HL-60 (cell line): Measurements from ENCODE around the gene IFNLR1.
A peak's percentile ranks its signal among the peaks of the same experiment; 100 is the strongest.

ENCODE experiments used
- DNase-seq, 2 experiments: peaks; one replicate each; pipeline ENCODE4 v3.0.0-alpha.2; 2010 to 2020; ENCODE audit warnings: low read depth in 1 of 2, low spot score in 1 of 2
- H3K27ac ChIP-seq: fragments of 250-450 bp; sonication (Bioruptor Pico); replicated peaks from 2 replicates; pipeline ENCODE4 v1.5.1; 2020; ENCODE audit warnings: mild to moderate bottlenecking, moderate library complexity
- H3K27me3 ChIP-seq: fragments of 250-450 bp; sonication (Bioruptor Pico); 2 replicates; pipeline ENCODE4 v1.5.1; 2021; ENCODE audit warnings: mild to moderate bottlenecking, moderate library complexity; ENCODE audit not compliant: insufficient read depth, poor library complexity, severe bottlenecking
- H3K4me3 ChIP-seq: replicated peaks from 2 replicates; pipeline ENCODE4 v1.5.1; 2011; ENCODE audit warnings: mild to moderate bottlenecking, control low read depth, low read length; ENCODE audit not compliant: insufficient read depth
- GABPA ChIP-seq: IDR thresholded peaks from 2 replicates; pipeline ENCODE4 v1.6.1; 2012; ENCODE audit warnings: low read depth
- POLR2AphosphoS5 ChIP-seq: IDR thresholded peaks from 2 replicates; pipeline ENCODE4 v1.6.1; 2012; ENCODE audit warnings: low read depth
- SPI1 ChIP-seq: IDR thresholded peaks from 2 replicates; pipeline ENCODE4 v1.6.1; 2012; ENCODE audit warnings: low read depth, mild to moderate bottlenecking, borderline replicate concordance
- TF ChIP-seq, protein P1 (sequence below): IDR thresholded peaks from one replicate; pipeline ENCODE4 v1.5.1; 2011; ENCODE audit warnings: low read length, control low read depth, inconsistent platforms; ENCODE audit not compliant: insufficient read depth
- TF ChIP-seq, protein P2 (sequence below): IDR thresholded peaks from 2 replicates; pipeline ENCODE4 v1.6.1; 2012; ENCODE audit warnings: low read depth; ENCODE audit not compliant: insufficient replicate concordance

Gene IFNLR1

DNA sequence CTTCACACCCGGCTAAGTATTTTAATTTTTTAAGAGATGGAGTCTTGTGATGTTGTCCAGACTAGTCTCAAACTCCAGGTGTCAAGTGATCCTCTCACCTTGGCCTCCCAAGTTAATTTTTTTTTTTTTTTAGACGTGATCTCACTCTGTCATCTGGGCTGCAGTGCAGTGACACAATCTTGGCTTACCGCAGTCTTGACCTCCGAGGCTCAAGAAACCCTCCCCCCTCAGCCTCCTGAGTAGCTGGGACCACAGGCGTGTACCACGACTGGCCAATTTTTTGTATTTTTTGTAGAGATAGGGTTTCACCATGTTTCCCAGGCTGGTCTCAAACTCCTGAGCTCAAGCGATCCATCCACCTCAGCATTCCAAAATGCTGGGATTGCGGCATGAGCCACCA is 11.7 kb upstream of the IFNLR1 start:
- no peak overlapping the region for H3K4me3 ChIP-seq
- TF ChIP-seq GABPA = no peak
- no peak for TF ChIP-seq POLR2AphosphoS5
- TF ChIP-seq SPI1 = no peak
- TF ChIP-seq, protein P1, sequence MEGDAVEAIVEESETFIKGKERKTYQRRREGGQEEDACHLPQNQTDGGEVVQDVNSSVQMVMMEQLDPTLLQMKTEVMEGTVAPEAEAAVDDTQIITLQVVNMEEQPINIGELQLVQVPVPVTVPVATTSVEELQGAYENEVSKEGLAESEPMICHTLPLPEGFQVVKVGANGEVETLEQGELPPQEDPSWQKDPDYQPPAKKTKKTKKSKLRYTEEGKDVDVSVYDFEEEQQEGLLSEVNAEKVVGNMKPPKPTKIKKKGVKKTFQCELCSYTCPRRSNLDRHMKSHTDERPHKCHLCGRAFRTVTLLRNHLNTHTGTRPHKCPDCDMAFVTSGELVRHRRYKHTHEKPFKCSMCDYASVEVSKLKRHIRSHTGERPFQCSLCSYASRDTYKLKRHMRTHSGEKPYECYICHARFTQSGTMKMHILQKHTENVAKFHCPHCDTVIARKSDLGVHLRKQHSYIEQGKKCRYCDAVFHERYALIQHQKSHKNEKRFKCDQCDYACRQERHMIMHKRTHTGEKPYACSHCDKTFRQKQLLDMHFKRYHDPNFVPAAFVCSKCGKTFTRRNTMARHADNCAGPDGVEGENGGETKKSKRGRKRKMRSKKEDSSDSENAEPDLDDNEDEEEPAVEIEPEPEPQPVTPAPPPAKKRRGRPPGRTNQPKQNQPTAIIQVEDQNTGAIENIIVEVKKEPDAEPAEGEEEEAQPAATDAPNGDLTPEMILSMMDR = no peak
- TF ChIP-seq, protein P2, sequence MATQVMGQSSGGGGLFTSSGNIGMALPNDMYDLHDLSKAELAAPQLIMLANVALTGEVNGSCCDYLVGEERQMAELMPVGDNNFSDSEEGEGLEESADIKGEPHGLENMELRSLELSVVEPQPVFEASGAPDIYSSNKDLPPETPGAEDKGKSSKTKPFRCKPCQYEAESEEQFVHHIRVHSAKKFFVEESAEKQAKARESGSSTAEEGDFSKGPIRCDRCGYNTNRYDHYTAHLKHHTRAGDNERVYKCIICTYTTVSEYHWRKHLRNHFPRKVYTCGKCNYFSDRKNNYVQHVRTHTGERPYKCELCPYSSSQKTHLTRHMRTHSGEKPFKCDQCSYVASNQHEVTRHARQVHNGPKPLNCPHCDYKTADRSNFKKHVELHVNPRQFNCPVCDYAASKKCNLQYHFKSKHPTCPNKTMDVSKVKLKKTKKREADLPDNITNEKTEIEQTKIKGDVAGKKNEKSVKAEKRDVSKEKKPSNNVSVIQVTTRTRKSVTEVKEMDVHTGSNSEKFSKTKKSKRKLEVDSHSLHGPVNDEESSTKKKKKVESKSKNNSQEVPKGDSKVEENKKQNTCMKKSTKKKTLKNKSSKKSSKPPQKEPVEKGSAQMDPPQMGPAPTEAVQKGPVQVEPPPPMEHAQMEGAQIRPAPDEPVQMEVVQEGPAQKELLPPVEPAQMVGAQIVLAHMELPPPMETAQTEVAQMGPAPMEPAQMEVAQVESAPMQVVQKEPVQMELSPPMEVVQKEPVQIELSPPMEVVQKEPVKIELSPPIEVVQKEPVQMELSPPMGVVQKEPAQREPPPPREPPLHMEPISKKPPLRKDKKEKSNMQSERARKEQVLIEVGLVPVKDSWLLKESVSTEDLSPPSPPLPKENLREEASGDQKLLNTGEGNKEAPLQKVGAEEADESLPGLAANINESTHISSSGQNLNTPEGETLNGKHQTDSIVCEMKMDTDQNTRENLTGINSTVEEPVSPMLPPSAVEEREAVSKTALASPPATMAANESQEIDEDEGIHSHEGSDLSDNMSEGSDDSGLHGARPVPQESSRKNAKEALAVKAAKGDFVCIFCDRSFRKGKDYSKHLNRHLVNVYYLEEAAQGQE = no peak
- no peak overlapping the region for H3K27ac ChIP-seq
- peak in 1 of 2 experiments; percentile 31 for DNase-seq
- H3K27me3 ChIP-seq = no peaks in the 10 kb centered on the region

DNA sequence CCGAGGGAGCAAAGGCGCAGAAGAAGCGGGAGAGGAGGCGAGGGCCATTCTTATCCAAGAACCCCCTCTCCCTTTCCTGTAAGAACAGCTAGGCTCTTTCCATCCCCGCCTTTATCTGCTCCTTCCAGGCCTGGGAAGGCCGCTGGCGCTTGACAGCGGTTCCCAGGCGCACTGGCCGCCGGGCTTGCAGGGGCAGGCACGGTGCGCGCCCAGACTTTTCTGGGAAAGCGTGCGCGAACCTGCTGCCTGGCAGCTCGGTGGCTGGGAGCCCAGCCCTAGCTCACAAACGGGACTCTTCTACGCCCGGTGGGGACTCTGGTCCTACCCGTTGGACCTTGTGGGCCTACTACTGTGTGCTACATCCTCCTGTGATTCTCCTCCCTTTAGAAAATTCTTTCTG is 8.8 kb upstream of the IFNLR1 start:
- no peak for DNase-seq
- no peak for TF ChIP-seq SPI1
- no peak for TF ChIP-seq GABPA
- TF ChIP-seq, protein P1 = no peak
- no peak for TF ChIP-seq POLR2AphosphoS5
- TF ChIP-seq, protein P2 = no peak
- H3K4me3 ChIP-seq = no peak overlapping the region
- H3K27me3 ChIP-seq = no peaks in the 10 kb centered on the region
- H3K27ac ChIP-seq = no peak overlapping the region

DNA sequence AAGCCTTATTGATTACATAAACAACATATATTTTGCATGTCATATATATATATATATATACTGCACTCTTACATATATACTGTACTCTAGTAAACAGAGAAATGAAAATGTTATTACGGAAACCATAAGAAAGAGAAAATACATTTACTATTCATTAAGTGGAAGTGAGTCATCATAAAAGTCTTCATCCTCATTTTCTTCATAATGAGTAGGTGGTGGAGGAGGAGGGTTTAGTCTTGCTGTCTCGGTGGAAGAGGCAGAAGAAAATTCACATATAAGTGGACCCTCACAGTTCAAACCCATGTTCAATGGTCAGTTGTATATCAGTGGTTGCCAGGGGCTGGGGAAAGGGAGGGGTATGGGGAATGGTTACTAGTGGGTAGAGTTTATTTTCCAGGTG is 8.0 kb upstream of the IFNLR1 start:
- Histone ChIP-seq H3K27ac (no peak overlapping the region), H3K27me3 (no peaks in the 10 kb centered on the region), H3K4me3 (no peak overlapping the region)
- TF ChIP-seq SPI1 = no peak
- TF ChIP-seq, protein P2 = no peak
- TF ChIP-seq, protein P1 = no peak
- no peak for TF ChIP-seq GABPA
- no peak for TF ChIP-seq POLR2AphosphoS5
- DNase-seq = no peak
